K562 (cell line): Measurements from ENCODE around the gene MLLT11. TPM values are rescaled to one million over a fixed set of nuclear protein-coding genes. Genes with fewer than 3 reads are reported as not detected.

Experiments
- CAMTA2 ChIP-seq: fragments of 250-450 bp; sonication (Bioruptor Pico); conservative IDR thresholded peaks from 2 replicates; pipeline ENCODE4 v1.5.1; 2022
- CCAR2 ChIP-seq: fragments of 200-400 bp; formaldehyde crosslinking; IDR thresholded peaks from 2 replicates; pipeline ENCODE4 v1.6.1; 2017; ENCODE audit warnings: mild to moderate bottlenecking, low read depth, low read length
- EZH2 ChIP-seq: IDR thresholded peaks from 2 replicates; pipeline ENCODE4 v1.6.1; 2012; ENCODE audit warnings: low read depth, mild to moderate bottlenecking, inconsistent platforms, low read length, borderline replicate concordance
- FOXJ2 ChIP-seq: fragments of 200-800 bp; sonication (Bioruptor generic); IDR thresholded peaks from 2 replicates; pipeline ENCODE4 v1.6.1; 2016; ENCODE audit warnings: missing genetic modification characterization, missing compliant biosample characterization
- KAT8 ChIP-seq: fragments of 450-650 bp; IDR thresholded peaks from 2 replicates; pipeline ENCODE4 v1.6.1; 2016; ENCODE audit warnings: low read depth, mild to moderate bottlenecking
- L3MBTL2 ChIP-seq: fragments of 450-650 bp; IDR thresholded peaks from 2 replicates; pipeline ENCODE4 v1.6.1; 2016; ENCODE audit warnings: mild to moderate bottlenecking, moderate library complexity
- MTF1 ChIP-seq: fragments of 250-450 bp; sonication (Bioruptor Pico); IDR thresholded peaks from 2 replicates; pipeline ENCODE4 v1.9.0; 2021; ENCODE audit warnings: moderate library complexity, mild to moderate bottlenecking, inconsistent platforms, borderline replicate concordance
- SPI1 ChIP-seq: IDR thresholded peaks from 2 replicates; pipeline ENCODE4 v1.6.1; 2011; ENCODE audit warnings: low read depth, low read length, control low read depth, borderline replicate concordance
- TOE1 ChIP-seq, 2 experiments: fragments of 450-650 bp in 1 of 2; sonication (generic) in 1 of 2; formaldehyde crosslinking in 1 of 2; IDR thresholded peaks; 2 replicates each; pipeline versions ENCODE4 v1.7.1 to v1.8.0; 2016 to 2022; ENCODE audit warnings: borderline replicate concordance in 2 of 2, mild to moderate bottlenecking in 2 of 2, antibody characterized with exemption in 1 of 2, inconsistent platforms in 1 of 2, low read depth in 1 of 2, missing genetic modification reagents in 1 of 2, moderate library complexity in 1 of 2
- WHSC1 ChIP-seq: IDR thresholded peaks from one replicate; pipeline ENCODE4 v1.6.1; 2012; ENCODE audit warnings: low read length, control low read depth, inconsistent platforms
- ZFP36 ChIP-seq: fragments of 150-350 bp; IDR thresholded peaks from 2 replicates; pipeline ENCODE4 v1.6.1; 2018; ENCODE audit warnings: low read length, low read depth; ENCODE audit not compliant: partially characterized antibody
- ZNF212 ChIP-seq: fragments of 450-650 bp; formaldehyde crosslinking; IDR thresholded peaks from 2 replicates; pipeline ENCODE4 v1.4.0; 2020; ENCODE audit warnings: mild to moderate bottlenecking
- polyA plus RNA-seq, 8 experiments: library from polyadenylated mRNA; depleted of rRNA in 4 of 8; stranded (reverse) in 5 of 8; unstranded in 3 of 8; fragments of >200 nt; fragmentation: Nextera tagmentation in 2 of 8; fragmentation: Illumina TruSeq in 1 of 8; extraction: Ambion mirVana in 2 of 8; extraction: Trizol in 1 of 8; gene quantifications; 2 replicates each; pipeline versions ENCODE4 v1.2.1 to v1.2.3, GENCODE V29; 2011 to 2014; ENCODE audit warnings: inconsistent platforms in 1 of 8, missing spikeins in 1 of 8
- total RNA-seq, 7 experiments: library from RNA; depleted of rRNA in 6 of 7; stranded (reverse); fragments of >200 nt in 6 of 7; fragmentation: Illumina TruSeq in 2 of 7; extraction: Trizol in 2 of 7; gene quantifications; 2 replicates each; pipeline versions ENCODE4 v1.2.1 to v1.2.3, GENCODE V29; 2011 to 2021; ENCODE audit warnings: low replicate concordance in 1 of 7
- TF ChIP-seq, protein P1 (sequence below): sonication (generic); formaldehyde crosslinking; IDR thresholded peaks from 2 replicates; pipeline ENCODE4 v1.9.0; 2022; ENCODE audit warnings: mild to moderate bottlenecking, missing genetic modification reagents
- TF ChIP-seq, protein P2 (sequence below): sonication (generic); formaldehyde crosslinking; IDR thresholded peaks from 2 replicates; pipeline ENCODE4 v1.8.1; 2023; ENCODE audit warnings: missing genetic modification reagents, mild to moderate bottlenecking, borderline replicate concordance
- TF ChIP-seq, protein P3 (sequence below): fragments of 250-450 bp; sonication (Bioruptor Pico); IDR thresholded peaks from 2 replicates; pipeline ENCODE4 v1.8.0; 2022; ENCODE audit warnings: inconsistent platforms, mild to moderate bottlenecking, moderate library complexity, borderline replicate concordance
- TF ChIP-seq, protein P4 (sequence below): fragments of 450-650 bp; IDR thresholded peaks from 2 replicates; pipeline ENCODE4 v1.6.1; 2018; ENCODE audit warnings: mild to moderate bottlenecking, low read depth; ENCODE audit not compliant: partially characterized antibody
- TF ChIP-seq, protein P5 (sequence below): fragments of 450-650 bp; IDR thresholded peaks from 2 replicates; pipeline ENCODE4 v1.6.1; 2016; ENCODE audit warnings: missing biosample characterization, missing genetic modification characterization

MLLT11 gene
- total and polyA plus RNA-seq, 9 of the 15 experiments (the other 6 are each of a cell fraction or from before 2014, with no cell fraction given): 12.1 to 91.0 (median 22.0) TPM

DNA sequence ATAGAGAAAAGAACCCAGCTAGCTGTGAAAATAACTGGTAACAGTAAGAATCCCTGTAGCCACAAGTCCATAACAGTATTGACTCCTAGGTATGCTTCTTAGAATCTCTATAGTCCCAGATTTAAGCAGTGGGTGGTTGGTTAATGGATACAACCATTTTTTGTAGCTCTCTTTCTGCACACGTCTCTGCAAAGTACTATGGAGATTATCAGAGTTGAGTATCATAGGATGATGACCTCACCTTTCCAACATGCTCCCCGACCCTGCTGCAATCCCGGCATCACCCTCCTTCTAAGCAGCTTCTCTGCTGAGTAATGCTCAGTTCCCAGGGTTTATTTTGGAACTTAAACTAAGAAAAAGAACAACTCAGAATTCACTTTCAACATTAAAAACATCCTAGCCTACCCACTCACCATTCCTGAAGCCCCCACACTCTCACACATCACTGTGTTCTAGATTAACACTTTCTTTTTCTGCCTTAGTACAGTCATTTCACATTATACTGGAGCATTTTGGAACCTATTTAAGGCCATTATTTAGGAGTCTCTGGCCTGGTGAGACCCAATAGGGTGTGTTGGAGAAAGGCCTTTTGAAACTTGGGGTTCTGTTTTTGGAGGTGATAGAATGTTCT, 2.7 kb downstream of the MLLT11 start (continued):
- TF ChIP-seq, protein P1, sequence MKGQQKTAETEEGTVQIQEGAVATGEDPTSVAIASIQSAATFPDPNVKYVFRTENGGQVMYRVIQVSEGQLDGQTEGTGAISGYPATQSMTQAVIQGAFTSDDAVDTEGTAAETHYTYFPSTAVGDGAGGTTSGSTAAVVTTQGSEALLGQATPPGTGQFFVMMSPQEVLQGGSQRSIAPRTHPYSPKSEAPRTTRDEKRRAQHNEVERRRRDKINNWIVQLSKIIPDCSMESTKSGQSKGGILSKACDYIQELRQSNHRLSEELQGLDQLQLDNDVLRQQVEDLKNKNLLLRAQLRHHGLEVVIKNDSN: no peak
- TF ChIP-seq CCAR2: no peak
- TF ChIP-seq ZNF212: no peak
- no peak for TF ChIP-seq EZH2
- TF ChIP-seq SPI1: no peak
- TF ChIP-seq, protein P2, sequence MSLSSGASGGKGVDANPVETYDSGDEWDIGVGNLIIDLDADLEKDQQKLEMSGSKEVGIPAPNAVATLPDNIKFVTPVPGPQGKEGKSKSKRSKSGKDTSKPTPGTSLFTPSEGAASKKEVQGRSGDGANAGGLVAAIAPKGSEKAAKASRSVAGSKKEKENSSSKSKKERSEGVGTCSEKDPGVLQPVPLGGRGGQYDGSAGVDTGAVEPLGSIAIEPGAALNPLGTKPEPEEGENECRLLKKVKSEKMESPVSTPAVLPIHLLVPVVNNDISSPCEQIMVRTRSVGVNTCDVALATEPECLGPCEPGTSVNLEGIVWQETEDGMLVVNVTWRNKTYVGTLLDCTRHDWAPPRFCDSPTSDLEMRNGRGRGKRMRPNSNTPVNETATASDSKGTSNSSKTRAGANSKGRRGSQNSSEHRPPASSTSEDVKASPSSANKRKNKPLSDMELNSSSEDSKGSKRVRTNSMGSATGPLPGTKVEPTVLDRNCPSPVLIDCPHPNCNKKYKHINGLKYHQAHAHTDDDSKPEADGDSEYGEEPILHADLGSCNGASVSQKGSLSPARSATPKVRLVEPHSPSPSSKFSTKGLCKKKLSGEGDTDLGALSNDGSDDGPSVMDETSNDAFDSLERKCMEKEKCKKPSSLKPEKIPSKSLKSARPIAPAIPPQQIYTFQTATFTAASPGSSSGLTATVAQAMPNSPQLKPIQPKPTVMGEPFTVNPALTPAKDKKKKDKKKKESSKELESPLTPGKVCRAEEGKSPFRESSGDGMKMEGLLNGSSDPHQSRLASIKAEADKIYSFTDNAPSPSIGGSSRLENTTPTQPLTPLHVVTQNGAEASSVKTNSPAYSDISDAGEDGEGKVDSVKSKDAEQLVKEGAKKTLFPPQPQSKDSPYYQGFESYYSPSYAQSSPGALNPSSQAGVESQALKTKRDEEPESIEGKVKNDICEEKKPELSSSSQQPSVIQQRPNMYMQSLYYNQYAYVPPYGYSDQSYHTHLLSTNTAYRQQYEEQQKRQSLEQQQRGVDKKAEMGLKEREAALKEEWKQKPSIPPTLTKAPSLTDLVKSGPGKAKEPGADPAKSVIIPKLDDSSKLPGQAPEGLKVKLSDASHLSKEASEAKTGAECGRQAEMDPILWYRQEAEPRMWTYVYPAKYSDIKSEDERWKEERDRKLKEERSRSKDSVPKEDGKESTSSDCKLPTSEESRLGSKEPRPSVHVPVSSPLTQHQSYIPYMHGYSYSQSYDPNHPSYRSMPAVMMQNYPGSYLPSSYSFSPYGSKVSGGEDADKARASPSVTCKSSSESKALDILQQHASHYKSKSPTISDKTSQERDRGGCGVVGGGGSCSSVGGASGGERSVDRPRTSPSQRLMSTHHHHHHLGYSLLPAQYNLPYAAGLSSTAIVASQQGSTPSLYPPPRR (CRISPR knock-in tag): no peak
- TF ChIP-seq, protein P3, sequence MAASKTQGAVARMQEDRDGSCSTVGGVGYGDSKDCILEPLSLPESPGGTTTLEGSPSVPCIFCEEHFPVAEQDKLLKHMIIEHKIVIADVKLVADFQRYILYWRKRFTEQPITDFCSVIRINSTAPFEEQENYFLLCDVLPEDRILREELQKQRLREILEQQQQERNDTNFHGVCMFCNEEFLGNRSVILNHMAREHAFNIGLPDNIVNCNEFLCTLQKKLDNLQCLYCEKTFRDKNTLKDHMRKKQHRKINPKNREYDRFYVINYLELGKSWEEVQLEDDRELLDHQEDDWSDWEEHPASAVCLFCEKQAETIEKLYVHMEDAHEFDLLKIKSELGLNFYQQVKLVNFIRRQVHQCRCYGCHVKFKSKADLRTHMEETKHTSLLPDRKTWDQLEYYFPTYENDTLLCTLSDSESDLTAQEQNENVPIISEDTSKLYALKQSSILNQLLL: no peak
- peak; percentile 71 for TF ChIP-seq ZFP36
- TF ChIP-seq, protein P4, sequence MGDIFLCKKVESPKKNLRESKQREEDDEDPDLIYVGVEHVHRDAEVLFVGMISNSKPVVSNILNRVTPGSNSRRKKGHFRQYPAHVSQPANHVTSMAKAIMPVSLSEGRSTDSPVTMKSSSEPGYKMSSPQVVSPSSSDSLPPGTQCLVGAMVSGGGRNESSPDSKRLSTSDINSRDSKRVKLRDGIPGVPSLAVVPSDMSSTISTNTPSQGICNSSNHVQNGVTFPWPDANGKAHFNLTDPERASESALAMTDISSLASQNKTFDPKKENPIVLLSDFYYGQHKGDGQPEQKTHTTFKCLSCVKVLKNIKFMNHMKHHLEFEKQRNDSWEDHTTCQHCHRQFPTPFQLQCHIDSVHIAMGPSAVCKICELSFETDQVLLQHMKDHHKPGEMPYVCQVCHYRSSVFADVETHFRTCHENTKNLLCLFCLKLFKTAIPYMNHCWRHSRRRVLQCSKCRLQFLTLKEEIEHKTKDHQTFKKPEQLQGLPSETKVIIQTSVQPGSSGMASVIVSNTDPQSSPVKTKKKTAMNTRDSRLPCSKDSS: no peak
- TF ChIP-seq KAT8: no peak
- 0 out of 2 replicates have a peak, but pooled peaks have one; percentile 21 for TF ChIP-seq L3MBTL2
- no peak for TF ChIP-seq FOXJ2
- TF ChIP-seq WHSC1: no peak
- peak; percentile 81; the same call in 1 of the 2 replicates for TF ChIP-seq MTF1 (CRISPR knock-in tag)
- no peak for TF ChIP-seq CAMTA2 (CRISPR knock-in tag)
- TF ChIP-seq TOE1 (IDR thresholded peaks at IDR 0.05; ENCODE audit: borderline replicate concordance): no peak
- no peak for TF ChIP-seq TOE1 (CRISPR knock-in tag; IDR thresholded peaks at IDR 0.05; ENCODE audit: borderline replicate concordance, low read depth)
- TF ChIP-seq, protein P5, sequence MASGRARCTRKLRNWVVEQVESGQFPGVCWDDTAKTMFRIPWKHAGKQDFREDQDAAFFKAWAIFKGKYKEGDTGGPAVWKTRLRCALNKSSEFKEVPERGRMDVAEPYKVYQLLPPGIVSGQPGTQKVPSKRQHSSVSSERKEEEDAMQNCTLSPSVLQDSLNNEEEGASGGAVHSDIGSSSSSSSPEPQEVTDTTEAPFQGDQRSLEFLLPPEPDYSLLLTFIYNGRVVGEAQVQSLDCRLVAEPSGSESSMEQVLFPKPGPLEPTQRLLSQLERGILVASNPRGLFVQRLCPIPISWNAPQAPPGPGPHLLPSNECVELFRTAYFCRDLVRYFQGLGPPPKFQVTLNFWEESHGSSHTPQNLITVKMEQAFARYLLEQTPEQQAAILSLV (tag): no peak
